Activated T-helper 17 cell treated with anti-CD3 and anti-CD28 coated beads, Interleukin-2, amount 50 U/mL, for 72 hours (primary cell): ENCODE data around the gene SLC1A2. TPM values are rescaled to one million over a fixed set of nuclear protein-coding genes. Genes with fewer than 3 reads are reported as not detected.

ENCODE experiments used
- ATAC-seq: fragments of 150-1000 bp; cut with Tn5 transposase; replicated peaks from 2 replicates; pipeline ENCODE4 v1.10.0; 2021; ENCODE audit warnings: mild to moderate bottlenecking, moderate library complexity
- H3K27ac Mint-ChIP-seq: one replicate; pipeline ENCODE4 v1.8.0; 2022; ENCODE audit warnings: mixed read lengths
- H3K27me3 Mint-ChIP-seq: one replicate; pipeline ENCODE4 v1.8.0; 2022; ENCODE audit warnings: mixed read lengths
- H3K36me3 Mint-ChIP-seq: one replicate; pipeline ENCODE4 v1.8.0; 2022; ENCODE audit warnings: low read depth, mild to moderate bottlenecking, mixed read lengths
- H3K4me1 Mint-ChIP-seq: one replicate; pipeline ENCODE4 v1.8.0; 2022; ENCODE audit warnings: mixed read lengths
- H3K4me3 Mint-ChIP-seq: one replicate; pipeline ENCODE4 v1.8.0; 2022; ENCODE audit warnings: mild to moderate bottlenecking, mixed read lengths
- H3K9me3 Mint-ChIP-seq: one replicate; pipeline ENCODE4 v1.8.0; 2022; ENCODE audit warnings: mixed read lengths
- total RNA-seq, 2 donors: library from RNA; stranded (reverse); gene quantifications; one replicate each; pipeline ENCODE4 v1.2.3, GENCODE V29; 2022

The SLC1A2 gene
- total RNA-seq, 2 donors from 2014 or later: not detected

- no peak for ATAC-seq
- Mint-ChIP-seq H3K9me3 (no peaks in the 10 kb centered on the region), H3K27me3 (peaks cover 12% of the 10 kb centered on the region), H3K4me1 (peaks cover 17% of the 10 kb centered on the region), H3K36me3 (no peaks in the 10 kb centered on the region), H3K27ac (no peak overlapping the region), H3K4me3 (no peak overlapping the region)
Measured at GRCh38 chr11:35394941-35395340, 24.4 kb downstream of the SLC1A2 start.

- H3K27ac Mint-ChIP-seq: no peak overlapping the region
- H3K27me3 Mint-ChIP-seq: peaks cover 5% of the 10 kb centered on the region
- no peaks in the 10 kb centered on the region for H3K36me3 Mint-ChIP-seq
- H3K4me1 Mint-ChIP-seq: peaks cover 17% of the 10 kb centered on the region
- no peaks in the 10 kb centered on the region for H3K9me3 Mint-ChIP-seq
- ATAC-seq: no peak
- H3K4me3 Mint-ChIP-seq: no peak overlapping the region
Measured at GRCh38 chr11:35393098-35393497, 26.3 kb downstream of the SLC1A2 start.

- Mint-ChIP-seq H3K27me3 (peaks cover 4% of the 10 kb centered on the region), H3K36me3 (no peaks in the 10 kb centered on the region), H3K4me3 (peak overlapping the region; percentile 68), H3K9me3 (no peaks in the 10 kb centered on the region), H3K27ac (peak overlapping the region; percentile 51), H3K4me1 (peaks cover 22% of the 10 kb centered on the region)
- ATAC-seq: peak; percentile 56
Measured at GRCh38 chr11:35391922-35392688, 27.3 kb downstream of the SLC1A2 start.

GRCh38 chr11:35390737-35391682 is 28.3 kb downstream of the SLC1A2 start:
- Mint-ChIP-seq H3K4me1 (peaks cover 26% of the 10 kb centered on the region), H3K27me3 (peaks cover 4% of the 10 kb centered on the region), H3K36me3 (no peaks in the 10 kb centered on the region), H3K9me3 (no peaks in the 10 kb centered on the region), H3K27ac (peak overlapping the region; percentile 84), H3K4me3 (peak overlapping the region; percentile 68)
- peak; percentile 92 for ATAC-seq

GRCh38 chr11:35389897-35390465 is 29.4 kb downstream of the SLC1A2 start:
- Mint-ChIP-seq H3K4me1 (peaks cover 26% of the 10 kb centered on the region), H3K27ac (peak overlapping the region; percentile 84), H3K9me3 (no peaks in the 10 kb centered on the region), H3K36me3 (no peaks in the 10 kb centered on the region), H3K27me3 (peaks cover 4% of the 10 kb centered on the region), H3K4me3 (peak overlapping the region; percentile 68)
- ATAC-seq: peak; percentile 36

GRCh38 chr11:35389112-35389511 is 30.2 kb downstream of the SLC1A2 start:
- H3K36me3 Mint-ChIP-seq: no peaks in the 10 kb centered on the region
- no peak overlapping the region for H3K4me3 Mint-ChIP-seq
- H3K4me1 Mint-ChIP-seq: peaks cover 26% of the 10 kb centered on the region
- peak overlapping the region; percentile 58 for H3K27ac Mint-ChIP-seq
- ATAC-seq: no peak
- H3K27me3 Mint-ChIP-seq: peaks cover 4% of the 10 kb centered on the region
- H3K9me3 Mint-ChIP-seq: no peaks in the 10 kb centered on the region

- H3K4me1 Mint-ChIP-seq: peaks cover 26% of the 10 kb centered on the region
- no peak for ATAC-seq
- H3K9me3 Mint-ChIP-seq: no peaks in the 10 kb centered on the region
- no peaks in the 10 kb centered on the region for H3K36me3 Mint-ChIP-seq
- no peak overlapping the region for H3K4me3 Mint-ChIP-seq
- peak overlapping the region; percentile 78 for H3K27ac Mint-ChIP-seq
- H3K27me3 Mint-ChIP-seq: no peaks in the 10 kb centered on the region
Measured at GRCh38 chr11:35388061-35388460, 31.3 kb downstream of the SLC1A2 start.

GRCh38 chr11:35387111-35387982 is 32.0 kb downstream of the SLC1A2 start:
- no peaks in the 10 kb centered on the region for H3K9me3 Mint-ChIP-seq
- ATAC-seq: peak; percentile 18
- no peaks in the 10 kb centered on the region for H3K36me3 Mint-ChIP-seq
- peak overlapping the region; percentile 78 for H3K27ac Mint-ChIP-seq
- H3K4me1 Mint-ChIP-seq: peaks cover 26% of the 10 kb centered on the region
- no peaks in the 10 kb centered on the region for H3K27me3 Mint-ChIP-seq
- H3K4me3 Mint-ChIP-seq: no peak overlapping the region

- Mint-ChIP-seq H3K27ac (no peak overlapping the region), H3K27me3 (no peaks in the 10 kb centered on the region), H3K4me1 (peaks cover 9% of the 10 kb centered on the region), H3K36me3 (no peaks in the 10 kb centered on the region), H3K4me3 (no peak overlapping the region), H3K9me3 (no peaks in the 10 kb centered on the region)
- no peak for ATAC-seq
Measured at GRCh38 chr11:35383953-35384352, 35.4 kb downstream of the SLC1A2 start.

- no peak overlapping the region for H3K27ac Mint-ChIP-seq
- peak; percentile 64 for ATAC-seq
- H3K27me3 Mint-ChIP-seq: no peaks in the 10 kb centered on the region
- peaks cover 1% of the 10 kb centered on the region for H3K4me1 Mint-ChIP-seq
- no peak overlapping the region for H3K4me3 Mint-ChIP-seq
- H3K36me3 Mint-ChIP-seq: no peaks in the 10 kb centered on the region
- no peaks in the 10 kb centered on the region for H3K9me3 Mint-ChIP-seq
Measured at GRCh38 chr11:35381709-35382322, 37.5 kb downstream of the SLC1A2 start.

- Mint-ChIP-seq H3K36me3 (no peaks in the 10 kb centered on the region), H3K27ac (no peak overlapping the region), H3K27me3 (no peaks in the 10 kb centered on the region), H3K4me3 (no peak overlapping the region), H3K9me3 (no peaks in the 10 kb centered on the region), H3K4me1 (no peaks in the 10 kb centered on the region)
- ATAC-seq: no peak
Measured at GRCh38 chr11:35380603-35381002, 38.8 kb downstream of the SLC1A2 start.

- H3K9me3 Mint-ChIP-seq: no peaks in the 10 kb centered on the region
- H3K4me3 Mint-ChIP-seq: no peak overlapping the region
- no peak for ATAC-seq
- H3K36me3 Mint-ChIP-seq: no peaks in the 10 kb centered on the region
- no peaks in the 10 kb centered on the region for H3K4me1 Mint-ChIP-seq
- no peaks in the 10 kb centered on the region for H3K27me3 Mint-ChIP-seq
- no peak overlapping the region for H3K27ac Mint-ChIP-seq
Measured at GRCh38 chr11:35377262-35377661, 42.1 kb downstream of the SLC1A2 start.

- H3K9me3 Mint-ChIP-seq: no peaks in the 10 kb centered on the region
- H3K4me3 Mint-ChIP-seq: no peak overlapping the region
- no peak for ATAC-seq
- no peaks in the 10 kb centered on the region for H3K36me3 Mint-ChIP-seq
- no peaks in the 10 kb centered on the region for H3K4me1 Mint-ChIP-seq
- H3K27me3 Mint-ChIP-seq: no peaks in the 10 kb centered on the region
- H3K27ac Mint-ChIP-seq: no peak overlapping the region
Measured at GRCh38 chr11:35376613-35377012, 42.7 kb downstream of the SLC1A2 start.
